HepG2 (cell line): Measurements from ENCODE around the gene KIF24.

Experiments used
- MXI1 ChIP-seq: IDR thresholded peaks from 3 replicates; pipeline ENCODE4 v1.6.1; 2012; ENCODE audit warnings: low read depth, low read length, inconsistent platforms, borderline replicate concordance
- NFE2L2 ChIP-seq: fragments of 150-350 bp; IDR thresholded peaks from 2 replicates; pipeline ENCODE4 v1.6.1; 2014; ENCODE audit warnings: low read length
- THAP9 ChIP-seq: sonication (generic); formaldehyde crosslinking; IDR thresholded peaks from 2 replicates; pipeline ENCODE4; 2020; ENCODE audit warnings: missing genetic modification reagents, mild to moderate bottlenecking, borderline replicate concordance
- ZFP37 ChIP-seq: sonication (generic); formaldehyde crosslinking; IDR thresholded peaks from 2 replicates; pipeline ENCODE4 v1.4.0; 2020; ENCODE audit warnings: missing genetic modification reagents, borderline replicate concordance
- ZNF350 ChIP-seq: sonication (generic); formaldehyde crosslinking; IDR thresholded peaks from 2 replicates; pipeline ENCODE4 v1.4.0; 2020; ENCODE audit warnings: mild to moderate bottlenecking, low read depth, missing genetic modification reagents, borderline replicate concordance
- ZNF713 ChIP-seq: sonication (generic); formaldehyde crosslinking; IDR thresholded peaks from 2 replicates; pipeline ENCODE4 v1.4.0; 2020; ENCODE audit warnings: mild to moderate bottlenecking, missing genetic modification reagents
- ZNF761 ChIP-seq: sonication (generic); formaldehyde crosslinking; conservative IDR thresholded peaks from 2 replicates; pipeline ENCODE4 v1.4.0; 2020; ENCODE audit warnings: mild to moderate bottlenecking, missing genetic modification reagents
- TF ChIP-seq, protein P1 (sequence below): sonication (generic); formaldehyde crosslinking; IDR thresholded peaks from 2 replicates; pipeline ENCODE4 v1.4.0; 2020; ENCODE audit warnings: low read depth, missing genetic modification reagents
- TF ChIP-seq, protein P2 (sequence below): sonication (generic); formaldehyde crosslinking; IDR thresholded peaks from 2 replicates; pipeline ENCODE4 v1.5.0; 2020; ENCODE audit warnings: mild to moderate bottlenecking, missing genetic modification reagents, moderate library complexity

- TF ChIP-seq THAP9 (CRISPR knock-in tag): no peak
- TF ChIP-seq ZFP37 (CRISPR knock-in tag): no peak
- TF ChIP-seq ZNF350 (CRISPR knock-in tag): no peak
- no peak for TF ChIP-seq MXI1
- TF ChIP-seq ZNF761: no peak
- no peak for TF ChIP-seq NFE2L2
- TF ChIP-seq, protein P1, sequence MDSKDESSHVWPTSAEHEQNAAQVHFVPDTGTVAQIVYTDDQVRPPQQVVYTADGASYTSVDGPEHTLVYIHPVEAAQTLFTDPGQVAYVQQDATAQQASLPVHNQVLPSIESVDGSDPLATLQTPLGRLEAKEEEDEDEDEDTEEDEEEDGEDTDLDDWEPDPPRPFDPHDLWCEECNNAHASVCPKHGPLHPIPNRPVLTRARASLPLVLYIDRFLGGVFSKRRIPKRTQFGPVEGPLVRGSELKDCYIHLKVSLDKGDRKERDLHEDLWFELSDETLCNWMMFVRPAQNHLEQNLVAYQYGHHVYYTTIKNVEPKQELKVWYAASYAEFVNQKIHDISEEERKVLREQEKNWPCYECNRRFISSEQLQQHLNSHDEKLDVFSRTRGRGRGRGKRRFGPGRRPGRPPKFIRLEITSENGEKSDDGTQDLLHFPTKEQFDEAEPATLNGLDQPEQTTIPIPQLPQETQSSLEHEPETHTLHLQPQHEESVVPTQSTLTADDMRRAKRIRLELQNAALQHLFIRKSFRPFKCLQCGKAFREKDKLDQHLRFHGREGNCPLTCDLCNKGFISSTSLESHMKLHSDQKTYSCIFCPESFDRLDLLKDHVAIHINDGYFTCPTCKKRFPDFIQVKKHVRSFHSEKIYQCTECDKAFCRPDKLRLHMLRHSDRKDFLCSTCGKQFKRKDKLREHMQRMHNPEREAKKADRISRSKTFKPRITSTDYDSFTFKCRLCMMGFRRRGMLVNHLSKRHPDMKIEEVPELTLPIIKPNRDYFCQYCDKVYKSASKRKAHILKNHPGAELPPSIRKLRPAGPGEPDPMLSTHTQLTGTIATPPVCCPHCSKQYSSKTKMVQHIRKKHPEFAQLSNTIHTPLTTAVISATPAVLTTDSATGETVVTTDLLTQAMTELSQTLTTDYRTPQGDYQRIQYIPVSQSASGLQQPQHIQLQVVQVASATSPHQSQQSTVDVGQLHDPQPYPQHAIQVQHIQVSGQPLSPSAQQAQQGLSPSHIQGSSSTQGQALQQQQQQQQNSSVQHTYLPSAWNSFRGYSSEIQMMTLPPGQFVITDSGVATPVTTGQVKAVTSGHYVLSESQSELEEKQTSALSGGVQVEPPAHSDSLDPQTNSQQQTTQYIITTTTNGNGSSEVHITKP (CRISPR knock-in tag): no peak
- TF ChIP-seq ZNF713 (CRISPR knock-in tag): no peak
- TF ChIP-seq, protein P2, sequence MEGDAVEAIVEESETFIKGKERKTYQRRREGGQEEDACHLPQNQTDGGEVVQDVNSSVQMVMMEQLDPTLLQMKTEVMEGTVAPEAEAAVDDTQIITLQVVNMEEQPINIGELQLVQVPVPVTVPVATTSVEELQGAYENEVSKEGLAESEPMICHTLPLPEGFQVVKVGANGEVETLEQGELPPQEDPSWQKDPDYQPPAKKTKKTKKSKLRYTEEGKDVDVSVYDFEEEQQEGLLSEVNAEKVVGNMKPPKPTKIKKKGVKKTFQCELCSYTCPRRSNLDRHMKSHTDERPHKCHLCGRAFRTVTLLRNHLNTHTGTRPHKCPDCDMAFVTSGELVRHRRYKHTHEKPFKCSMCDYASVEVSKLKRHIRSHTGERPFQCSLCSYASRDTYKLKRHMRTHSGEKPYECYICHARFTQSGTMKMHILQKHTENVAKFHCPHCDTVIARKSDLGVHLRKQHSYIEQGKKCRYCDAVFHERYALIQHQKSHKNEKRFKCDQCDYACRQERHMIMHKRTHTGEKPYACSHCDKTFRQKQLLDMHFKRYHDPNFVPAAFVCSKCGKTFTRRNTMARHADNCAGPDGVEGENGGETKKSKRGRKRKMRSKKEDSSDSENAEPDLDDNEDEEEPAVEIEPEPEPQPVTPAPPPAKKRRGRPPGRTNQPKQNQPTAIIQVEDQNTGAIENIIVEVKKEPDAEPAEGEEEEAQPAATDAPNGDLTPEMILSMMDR (CRISPR knock-in tag): no peak
Measured at GRCh38 chr9:34363619-34364351, 34.7 kb upstream of the KIF24 start.
